ACHN (cell line): ENCODE results near the gene SKIL.

ENCODE experiments used
- DNase-seq: peaks from one replicate; pipeline ENCODE4 v3.0.0-alpha.2; 2015
- in situ Hi-C: cut with HindIII; loops from 2 replicates; pipeline ENCODE4 v1.10.0; 2017; ENCODE audit warnings: low sequenced_read_pairs, low pct_ligation_motif_present, low pct_unique_long_range_greater_than_20kb

SKIL gene

DNA sequence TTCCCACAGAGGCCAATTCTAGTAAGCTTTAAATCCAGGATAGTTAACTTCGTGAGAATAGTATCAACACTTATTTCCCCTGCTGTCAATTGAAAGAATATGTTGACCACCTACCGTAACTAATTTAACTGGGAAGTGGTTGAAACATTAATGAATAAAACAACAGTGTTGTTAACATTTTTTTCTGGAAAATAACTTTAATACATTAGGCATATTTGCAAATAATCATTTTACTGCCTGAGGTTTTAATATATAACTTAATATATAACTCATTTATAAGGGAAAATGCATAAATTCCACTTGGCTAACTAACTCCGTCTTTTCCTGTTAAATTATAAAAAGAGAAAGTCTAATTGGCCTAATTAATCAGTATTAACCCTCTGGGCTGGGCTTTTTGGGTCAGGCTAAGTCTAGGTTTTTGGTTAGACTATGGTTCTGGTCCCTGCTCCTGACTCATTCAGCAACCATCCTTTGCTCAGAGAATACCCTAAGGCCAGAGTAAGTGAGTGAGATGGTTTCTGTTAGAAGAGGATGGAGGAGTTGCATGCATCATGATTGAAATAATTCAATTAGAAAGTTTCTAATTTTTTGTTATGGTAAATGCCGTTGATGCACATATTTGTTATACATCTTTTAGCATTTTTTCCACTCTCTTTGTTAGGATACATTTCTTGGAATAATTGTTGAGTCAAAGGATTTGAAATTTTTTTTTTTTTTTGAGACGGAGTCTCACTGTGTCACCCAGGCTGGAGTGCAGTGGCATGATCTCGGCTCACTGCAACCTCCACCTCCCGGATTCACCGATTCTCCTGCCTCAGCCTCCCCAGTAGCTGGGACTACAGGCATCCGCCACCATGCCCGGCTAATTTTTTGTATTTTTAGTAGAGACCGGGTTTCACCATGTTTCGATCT is 10.8 kb upstream of the SKIL start:
- DNase-seq: peak; percentile 55
- in situ Hi-C loops: no loop called here

DNA sequence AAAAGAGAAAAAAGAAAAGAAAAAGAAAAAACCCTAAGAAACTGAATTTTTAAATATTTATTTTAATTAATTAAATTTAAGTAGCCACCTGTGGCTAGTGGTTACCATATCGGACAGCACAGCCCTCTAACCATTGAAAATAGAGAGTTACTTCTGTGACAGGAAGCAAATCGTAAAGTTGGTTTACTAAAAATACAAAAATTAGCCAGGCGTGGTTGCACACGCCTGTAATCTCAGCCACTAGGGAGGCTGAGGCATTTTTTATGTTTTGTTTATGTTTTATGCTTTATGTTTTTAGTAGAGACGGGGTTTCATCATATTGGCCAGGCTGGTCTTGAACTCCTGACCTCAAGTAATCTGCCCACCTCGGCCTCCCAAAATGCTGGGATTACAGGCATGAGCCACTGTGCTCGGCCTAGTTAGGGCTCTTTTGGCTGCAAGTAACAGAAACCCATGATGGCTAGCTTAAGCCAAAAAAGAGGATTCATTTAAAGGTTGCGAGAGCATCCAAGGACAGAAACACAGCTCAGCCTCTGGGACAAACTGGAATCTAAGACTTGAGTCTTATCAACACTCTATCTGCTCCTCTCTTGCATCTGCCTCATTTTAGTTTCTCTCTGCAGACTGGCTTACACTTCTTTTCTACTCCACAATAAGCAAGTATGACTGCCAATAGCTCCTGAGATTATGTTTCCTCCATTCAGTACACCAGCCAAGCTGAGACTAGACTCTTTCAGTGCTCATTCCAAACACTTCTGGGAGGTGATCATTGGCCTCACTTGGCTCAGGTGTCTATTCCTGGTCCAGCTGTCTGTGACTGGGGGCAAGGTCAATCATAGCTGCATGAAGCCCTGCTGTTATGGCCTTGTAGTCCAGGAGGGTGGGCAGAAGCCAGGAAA is 6.8 kb upstream of the SKIL start:
- no peak for DNase-seq
- in situ Hi-C loops: no loop called here

DNA sequence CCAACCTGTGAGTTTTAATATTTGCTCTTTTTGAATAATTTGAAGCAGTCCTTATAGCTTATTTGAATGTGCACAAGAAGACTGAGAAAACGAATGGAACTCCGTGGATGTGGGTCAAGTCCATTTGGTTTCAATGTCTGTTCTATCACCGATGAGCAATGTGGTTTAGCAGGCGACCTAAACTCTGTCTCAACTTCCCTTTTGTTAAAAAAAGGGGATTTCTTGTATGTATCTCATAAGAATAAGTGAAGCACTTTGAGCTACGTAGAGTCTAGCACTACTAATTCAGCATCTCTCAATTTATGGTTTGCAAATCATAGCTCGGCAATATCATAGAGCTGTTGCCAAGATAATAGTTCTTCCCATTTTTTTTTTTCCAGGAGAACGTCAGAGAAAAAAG is 4.6 kb upstream of the SKIL start:
- in situ Hi-C loops: no loop called here
- DNase-seq: no peak

DNA sequence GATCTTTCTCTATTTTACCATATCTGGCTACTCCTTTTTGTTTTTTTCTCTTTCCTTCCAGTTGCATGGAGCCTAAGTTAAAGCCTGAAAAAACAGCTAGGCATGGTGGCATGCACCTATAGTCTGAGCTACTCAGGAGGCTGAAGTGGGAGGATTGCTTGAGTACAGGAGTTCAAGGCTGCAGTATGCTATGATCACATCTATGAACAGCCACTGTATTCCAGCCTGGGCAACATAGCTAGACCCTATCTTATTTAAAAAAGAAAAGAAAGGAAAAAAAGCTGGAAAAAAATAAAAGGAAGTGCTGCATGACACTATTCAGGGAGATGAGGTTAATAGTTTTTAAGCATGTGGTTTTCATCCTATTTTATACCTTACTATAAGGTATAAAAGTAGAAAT is 4.0 kb upstream of the SKIL start:
- no peak for DNase-seq
- in situ Hi-C loops: no loop called here

DNA sequence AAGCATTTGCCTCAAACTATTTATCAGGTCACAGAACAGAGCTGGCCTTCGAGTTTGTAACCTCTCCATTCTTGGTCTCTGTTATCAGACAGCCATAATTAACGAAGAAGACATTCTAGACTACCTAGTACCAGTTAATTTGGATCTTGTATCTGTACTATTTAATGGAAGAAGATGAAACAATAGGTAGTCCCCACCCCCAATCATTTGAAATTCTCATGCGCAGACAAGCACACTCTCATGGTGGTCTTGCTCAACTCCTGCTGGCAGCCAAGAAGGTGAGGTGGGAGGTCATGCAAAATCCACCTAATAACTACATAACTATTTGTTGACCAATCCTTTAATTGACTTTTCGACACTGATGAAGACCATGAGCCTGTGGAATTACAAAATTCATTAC is 2.8 kb upstream of the SKIL start:
- no peak for DNase-seq
- in situ Hi-C loops: no loop called here

DNA sequence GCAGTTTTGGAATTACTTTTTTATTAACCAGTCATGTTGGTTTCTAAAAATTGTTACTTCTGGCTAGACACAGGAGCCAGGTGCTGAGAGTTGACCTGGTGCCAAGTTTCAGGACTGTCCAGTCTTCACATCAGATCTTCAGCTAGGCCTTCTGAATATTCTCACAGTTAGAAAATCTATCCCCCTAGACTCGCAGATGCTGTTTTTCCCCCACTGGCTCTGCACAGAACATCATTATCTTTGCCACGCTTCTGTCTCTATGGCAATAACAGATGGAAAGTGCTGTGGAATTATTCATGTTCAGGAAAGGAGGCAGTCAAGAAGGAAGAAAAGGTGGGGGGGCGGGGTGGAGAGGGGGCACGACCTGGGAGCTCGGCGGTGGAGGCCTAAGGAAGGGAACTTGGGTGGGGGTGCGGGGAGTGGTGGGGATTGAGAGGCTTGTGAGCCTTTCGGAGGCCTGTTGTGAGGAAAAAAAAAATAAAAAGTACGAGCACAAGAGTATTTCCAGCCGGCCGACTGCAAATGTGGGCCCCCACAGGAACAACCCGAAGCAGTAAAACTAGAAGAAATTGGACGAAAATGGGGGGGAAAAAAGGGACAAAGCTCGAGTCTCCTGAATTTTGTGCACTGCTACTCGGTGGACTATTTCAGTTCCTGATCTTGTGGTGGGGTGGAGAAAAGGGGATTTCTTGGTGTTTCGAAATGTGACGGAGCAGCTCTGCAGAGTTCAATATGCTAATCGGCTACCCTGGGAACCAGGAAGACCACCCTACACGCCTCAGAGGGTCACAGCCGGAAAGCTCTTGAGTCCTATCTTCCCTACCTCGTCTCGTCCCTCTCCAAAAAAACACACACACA is 1.5 kb upstream of the SKIL start:
- peak; percentile 33 for DNase-seq
- in situ Hi-C loops: no loop called here

DNA sequence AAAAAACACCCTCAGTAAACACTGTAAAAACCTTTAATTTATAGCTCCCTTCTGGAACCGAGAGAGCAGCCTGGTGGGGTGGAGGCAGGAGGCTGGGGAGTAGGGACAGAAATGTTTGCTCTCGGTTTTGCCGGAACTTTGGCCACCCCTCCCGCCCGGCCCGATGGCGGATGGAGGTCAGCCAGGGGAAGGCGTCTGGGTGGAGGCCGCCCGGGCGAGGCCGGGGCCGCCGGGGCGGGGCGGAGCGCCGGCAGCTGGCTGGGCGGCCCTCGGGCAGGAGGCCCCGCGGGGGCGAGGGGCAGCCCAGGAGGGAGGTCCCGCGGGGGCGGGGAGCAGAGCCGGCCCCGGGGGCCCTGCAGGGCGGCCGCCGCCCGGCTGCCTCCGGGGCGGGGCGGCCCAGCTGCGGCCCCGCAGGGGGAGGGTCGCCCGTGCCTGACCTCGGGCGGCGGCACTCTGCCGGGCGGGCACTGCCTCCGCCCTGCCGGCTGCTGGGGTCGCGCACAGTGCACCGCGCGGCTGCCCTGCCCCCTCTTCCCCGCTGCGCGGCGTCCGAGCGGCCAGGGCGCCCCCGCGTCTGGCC is 829 bp upstream of the SKIL start:
- peak; percentile 89 for DNase-seq
- in situ Hi-C loops: no loop called here

DNA sequence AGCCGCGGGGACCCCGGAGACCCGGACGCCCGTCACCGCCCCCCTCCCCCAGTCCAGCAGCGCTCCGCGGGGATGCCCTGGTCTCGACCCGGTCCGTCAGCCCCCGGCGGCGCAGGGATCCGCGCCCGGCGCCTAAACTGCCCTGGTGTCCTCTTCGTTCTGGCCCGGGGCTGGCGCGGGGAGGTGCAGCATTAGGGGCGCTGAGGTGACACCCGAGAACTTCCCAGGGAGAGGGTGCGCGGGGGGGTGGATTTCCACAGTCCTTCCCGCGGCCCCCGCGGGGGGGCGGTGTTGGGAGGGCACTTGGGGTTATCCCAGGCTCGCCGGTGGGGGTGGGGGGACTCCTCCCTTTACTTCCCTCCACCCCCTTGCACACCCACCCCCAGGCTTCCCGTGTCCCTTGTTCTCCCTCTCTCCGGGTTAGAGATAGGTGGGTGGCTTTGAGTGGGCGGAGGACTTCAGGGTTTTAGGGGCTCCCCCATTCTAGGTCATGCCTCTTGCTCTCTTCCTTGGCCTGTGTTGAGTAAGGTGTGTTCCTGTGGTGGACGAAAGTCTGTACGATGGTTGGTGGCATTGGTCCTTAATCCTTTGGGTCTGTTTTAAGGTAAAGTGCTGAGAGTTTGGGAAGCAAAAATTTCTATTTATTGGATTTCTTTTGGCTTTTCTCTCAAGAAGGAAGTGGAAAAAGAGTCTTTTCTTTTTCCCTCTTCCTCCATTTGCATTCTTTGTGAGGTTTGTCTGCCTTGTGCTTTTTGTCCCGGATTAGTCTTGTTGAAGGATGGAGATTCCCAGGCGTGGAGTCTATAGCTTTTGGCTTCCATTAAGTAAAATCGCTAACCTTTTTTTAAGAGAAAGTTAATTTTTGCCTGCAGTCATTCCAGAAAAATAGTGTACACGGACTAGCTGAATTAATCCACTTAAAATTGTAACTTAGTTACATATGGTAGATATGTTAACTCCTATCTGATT is 811 bp downstream of the SKIL start:
- in situ Hi-C loops: no loop called here
- DNase-seq: peak; percentile 70

DNA sequence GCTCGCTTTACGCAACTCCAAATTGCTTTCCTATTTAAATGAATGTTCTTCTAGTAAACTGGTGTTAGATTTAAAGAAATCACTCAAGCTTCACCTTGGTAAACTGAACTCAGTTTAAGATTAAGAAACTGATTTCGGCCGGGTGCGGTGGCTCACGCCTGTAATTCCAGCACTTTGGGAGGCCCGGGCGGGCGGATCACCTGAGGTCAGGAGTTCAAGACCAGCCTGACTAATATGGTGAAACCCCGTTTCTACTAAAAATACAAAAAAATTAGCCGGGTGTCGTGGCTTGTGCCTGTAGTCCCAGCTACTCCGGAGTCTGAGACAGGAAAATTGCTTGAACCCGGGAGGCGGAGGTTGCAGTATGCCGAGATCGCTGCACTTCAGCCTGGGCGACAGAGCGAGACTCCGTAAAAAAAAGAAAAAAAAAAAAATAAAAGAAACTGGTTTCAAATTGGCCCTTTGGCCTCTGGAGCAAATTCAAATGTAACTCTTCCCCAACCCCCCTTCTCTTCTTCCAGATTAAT is 1.7 kb downstream of the SKIL start:
- in situ Hi-C loops: no loop called here
- no peak for DNase-seq

DNA sequence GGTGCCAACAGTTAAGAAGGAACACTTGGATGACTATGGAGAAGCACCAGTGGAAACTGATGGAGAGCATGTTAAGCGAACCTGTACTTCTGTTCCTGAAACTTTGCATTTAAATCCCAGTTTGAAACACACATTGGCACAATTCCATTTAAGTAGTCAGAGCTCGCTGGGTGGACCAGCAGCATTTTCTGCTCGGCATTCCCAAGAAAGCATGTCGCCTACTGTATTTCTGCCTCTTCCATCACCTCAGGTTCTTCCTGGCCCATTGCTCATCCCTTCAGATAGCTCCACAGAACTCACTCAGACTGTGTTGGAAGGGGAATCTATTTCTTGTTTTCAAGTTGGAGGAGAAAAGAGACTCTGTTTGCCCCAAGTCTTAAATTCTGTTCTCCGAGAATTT is 3.0 kb downstream of the SKIL start:
- no peak for DNase-seq
- in situ Hi-C loops: no loop called here

DNA sequence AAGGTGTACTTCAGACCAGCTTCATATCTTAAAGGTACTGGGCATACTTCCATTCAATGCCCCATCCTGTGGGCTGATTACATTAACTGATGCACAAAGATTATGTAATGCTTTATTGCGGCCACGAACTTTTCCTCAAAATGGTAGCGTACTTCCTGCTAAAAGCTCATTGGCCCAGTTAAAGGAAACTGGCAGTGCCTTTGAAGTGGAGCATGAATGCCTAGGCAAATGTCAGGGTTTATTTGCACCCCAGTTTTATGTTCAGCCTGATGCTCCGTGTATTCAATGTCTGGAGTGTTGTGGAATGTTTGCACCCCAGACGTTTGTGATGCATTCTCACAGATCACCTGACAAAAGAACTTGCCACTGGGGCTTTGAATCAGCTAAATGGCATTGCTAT is 3.4 kb downstream of the SKIL start:
- in situ Hi-C loops: no loop called here
- DNase-seq: no peak

DNA sequence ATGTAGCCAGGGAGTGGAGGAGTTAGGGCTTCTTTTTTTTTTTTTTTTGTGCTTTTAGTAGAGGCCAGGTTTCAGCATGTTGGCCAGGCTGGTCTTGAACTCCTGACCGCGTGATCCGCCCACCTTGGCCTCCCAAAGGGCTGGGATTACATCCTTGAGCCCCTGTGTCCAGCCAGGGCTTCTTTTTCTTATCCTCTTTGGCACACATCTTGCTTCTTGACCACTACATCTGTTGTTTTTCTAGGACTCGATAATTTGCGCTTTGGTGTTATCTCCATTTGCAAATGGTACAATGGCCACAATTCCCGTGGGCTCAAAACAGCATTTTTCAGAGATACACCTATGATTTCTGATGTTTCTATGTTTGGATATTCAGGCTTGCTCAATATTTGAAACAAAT is 4.2 kb downstream of the SKIL start:
- in situ Hi-C loops: no loop called here
- DNase-seq: no peak

DNA sequence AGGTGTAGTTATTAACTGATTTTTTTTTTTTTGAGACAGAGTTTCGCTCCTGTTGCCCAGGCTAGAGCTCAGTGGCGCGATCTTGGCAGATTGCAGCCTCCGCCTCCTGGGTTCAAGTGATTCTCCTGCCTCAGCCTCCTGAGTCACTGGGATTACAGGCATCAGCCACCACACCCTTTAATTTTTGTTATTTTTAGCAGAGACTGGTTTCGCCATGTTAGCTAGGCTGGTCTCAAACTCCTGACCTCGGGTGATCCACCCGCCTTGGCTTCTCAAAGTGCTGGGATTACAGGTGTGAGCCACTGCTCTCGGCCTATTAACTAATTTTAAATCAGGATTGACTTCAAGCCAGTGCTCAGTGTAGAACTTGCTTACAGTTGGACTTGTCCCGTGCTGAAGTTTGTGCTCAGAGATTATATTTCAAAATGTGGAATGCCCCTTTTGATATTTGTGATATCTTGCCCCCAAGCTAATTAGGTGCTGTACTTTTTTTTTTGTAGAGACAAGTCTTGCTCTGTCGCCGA is 6.0 kb downstream of the SKIL start:
- DNase-seq: no peak
- in situ Hi-C loops: no loop called here

DNA sequence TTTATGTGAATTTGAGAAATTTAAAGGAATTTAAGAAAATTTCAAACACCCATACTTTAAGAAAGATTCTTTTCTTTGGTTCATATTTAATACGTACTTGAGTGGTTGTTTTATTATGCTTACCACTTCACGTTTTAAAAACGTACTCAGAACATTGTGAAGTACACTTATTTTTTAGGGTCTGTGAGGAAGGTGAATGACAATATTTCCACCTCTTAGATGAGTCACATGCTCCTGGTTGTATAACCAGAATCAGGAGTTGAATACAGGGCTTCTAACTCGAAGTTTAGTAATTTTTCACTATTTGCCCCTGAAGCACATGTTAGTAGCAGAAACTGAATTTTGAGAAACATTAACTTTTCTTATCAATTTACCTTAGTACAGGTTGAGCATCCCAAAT is 7.5 kb downstream of the SKIL start:
- in situ Hi-C loops: no loop called here
- DNase-seq: no peak

DNA sequence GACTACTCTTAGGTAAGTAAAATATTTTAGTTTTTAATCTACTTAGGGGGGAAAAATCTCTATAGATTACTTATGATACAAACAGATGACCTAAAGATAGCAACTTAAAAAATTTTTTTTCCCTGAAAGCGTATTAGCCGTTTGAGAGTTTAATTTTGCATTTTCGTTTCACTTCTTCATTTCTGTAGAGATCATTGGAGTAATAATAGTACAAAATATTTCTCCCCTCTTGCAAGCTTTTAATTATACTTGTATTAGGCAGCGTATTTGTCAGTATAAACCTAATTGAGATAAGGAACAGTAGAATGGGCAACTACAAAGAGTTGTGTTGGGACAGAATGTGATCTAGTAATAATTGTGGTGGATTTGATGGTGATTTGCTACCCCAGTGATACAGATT is 10.3 kb downstream of the SKIL start:
- in situ Hi-C loops: no loop called here
- DNase-seq: no peak

DNA sequence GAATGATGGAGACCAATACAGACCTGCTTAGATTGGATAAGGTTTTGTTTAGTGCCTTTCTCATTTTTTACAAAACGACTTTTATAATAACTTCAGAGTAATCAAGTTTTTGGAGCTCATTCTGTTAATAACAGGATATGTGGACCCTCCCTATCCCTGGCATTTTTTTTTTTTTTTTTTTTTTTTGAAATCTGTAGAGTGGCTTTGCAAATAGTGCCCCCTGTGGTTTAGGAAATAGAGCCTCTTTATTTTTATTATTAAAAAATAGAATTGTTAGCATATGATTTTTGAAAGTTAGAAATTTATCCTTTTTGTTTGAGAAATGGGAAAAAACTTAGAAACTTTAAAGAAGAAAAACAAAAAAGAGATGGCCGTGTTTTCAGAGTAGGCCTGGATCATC is 11.4 kb downstream of the SKIL start:
- peak; percentile 22 for DNase-seq
- in situ Hi-C loops: no loop called here
